Astrocyte (in vitro differentiated cells and primary cell): ENCODE data around the gene CD207. TPM values are rescaled to one million over a fixed set of nuclear protein-coding genes. Genes with fewer than 3 reads are reported as not detected.

Experiments used
- DNase-seq: peaks from one replicate; pipeline ENCODE4 v3.0.0-alpha.2; 2010; ENCODE audit warnings: low read depth
- FAIRE-seq: peaks from 2 replicates; lab custom pipeline; 2011; peaks lifted over from hg19 to GRCh38; lab: Jason Lieb, UNC
- H2AFZ ChIP-seq: 2 replicates; pipeline ENCODE4 v1.6.0; 2012; ENCODE audit warnings: low read depth, low read length, inconsistent platforms
- H3K27ac ChIP-seq: 2 replicates; pipeline ENCODE4 v1.5.1; 2011; ENCODE audit warnings: low read depth, low read length, inconsistent platforms
- H3K27me3 ChIP-seq: 2 replicates; pipeline ENCODE4 v1.6.0; 2011; ENCODE audit warnings: low read length, inconsistent platforms; ENCODE audit not compliant: insufficient read depth
- H3K36me3 ChIP-seq: 2 replicates; pipeline ENCODE4 v1.5.1; 2011; ENCODE audit warnings: low read length, inconsistent platforms; ENCODE audit not compliant: insufficient read depth
- H3K4me1 ChIP-seq: 2 replicates; pipeline ENCODE4 v1.5.1; 2011; ENCODE audit warnings: low read length, inconsistent platforms; ENCODE audit not compliant: insufficient read depth
- H3K4me2 ChIP-seq: 2 replicates; pipeline ENCODE4 v1.6.0; 2012; ENCODE audit warnings: low read length, inconsistent platforms
- H3K4me3 ChIP-seq: 2 replicates; pipeline ENCODE4 v1.5.1; 2011; ENCODE audit warnings: low read depth, mild to moderate bottlenecking, low read length, inconsistent platforms; ENCODE audit not compliant: insufficient read depth
- H3K79me2 ChIP-seq: 2 replicates; pipeline ENCODE4 v1.6.0; 2012; ENCODE audit warnings: mild to moderate bottlenecking, low read length, inconsistent platforms; ENCODE audit not compliant: insufficient read depth
- H3K9ac ChIP-seq: 2 replicates; pipeline ENCODE4 v1.6.0; 2012; ENCODE audit warnings: mild to moderate bottlenecking, low read length, inconsistent platforms
- H3K9me3 ChIP-seq: 2 replicates; pipeline ENCODE4 v1.5.1; 2012; ENCODE audit warnings: low read depth, mild to moderate bottlenecking, low read length, inconsistent platforms; ENCODE audit not compliant: insufficient read depth
- H4K20me1 ChIP-seq: 2 replicates; pipeline ENCODE4 v1.6.0; 2012; ENCODE audit warnings: low read length, inconsistent platforms; ENCODE audit not compliant: insufficient read depth
- H3K27ac Mint-ChIP-seq: one replicate; pipeline ENCODE4 v1.8.0; 2021; ENCODE audit warnings: mild to moderate bottlenecking, mixed read lengths; ENCODE audit not compliant: unreplicated experiment
- H3K27me3 Mint-ChIP-seq: one replicate; pipeline ENCODE4 v1.8.0; 2021; ENCODE audit warnings: low read depth, mixed read lengths; ENCODE audit not compliant: unreplicated experiment
- H3K36me3 Mint-ChIP-seq: one replicate; pipeline ENCODE4 v1.8.0; 2021; ENCODE audit warnings: low read depth, mixed read lengths; ENCODE audit not compliant: unreplicated experiment
- H3K4me1 Mint-ChIP-seq: one replicate; pipeline ENCODE4 v1.8.0; 2021; ENCODE audit warnings: low read depth, mixed read lengths; ENCODE audit not compliant: unreplicated experiment
- H3K4me3 Mint-ChIP-seq: one replicate; pipeline ENCODE4 v1.8.0; 2021; ENCODE audit warnings: mild to moderate bottlenecking, moderate library complexity, mixed read lengths; ENCODE audit not compliant: unreplicated experiment
- H3K9me3 Mint-ChIP-seq: one replicate; pipeline ENCODE4 v1.8.0; 2021; ENCODE audit warnings: mild to moderate bottlenecking, mixed read lengths; ENCODE audit not compliant: unreplicated experiment
- EZH2 ChIP-seq: IDR thresholded peaks from 2 replicates; pipeline ENCODE4 v1.6.1; 2012; ENCODE audit warnings: mild to moderate bottlenecking, low read length, inconsistent platforms; ENCODE audit not compliant: insufficient read depth
- total RNA-seq: library from RNA; stranded (reverse); gene quantifications from 2 replicates; pipeline ENCODE4 v1.2.1, GENCODE V29; 2021
- TF ChIP-seq, protein P1 (sequence below): IDR thresholded peaks from 2 replicates; pipeline ENCODE4 v1.5.1; 2011; ENCODE audit warnings: low read depth, mild to moderate bottlenecking, inconsistent platforms, low read length, moderate library complexity; ENCODE audit not compliant: insufficient read depth

Gene CD207
- total RNA-seq, 1 donor from 2014 or later = not detected

DNA sequence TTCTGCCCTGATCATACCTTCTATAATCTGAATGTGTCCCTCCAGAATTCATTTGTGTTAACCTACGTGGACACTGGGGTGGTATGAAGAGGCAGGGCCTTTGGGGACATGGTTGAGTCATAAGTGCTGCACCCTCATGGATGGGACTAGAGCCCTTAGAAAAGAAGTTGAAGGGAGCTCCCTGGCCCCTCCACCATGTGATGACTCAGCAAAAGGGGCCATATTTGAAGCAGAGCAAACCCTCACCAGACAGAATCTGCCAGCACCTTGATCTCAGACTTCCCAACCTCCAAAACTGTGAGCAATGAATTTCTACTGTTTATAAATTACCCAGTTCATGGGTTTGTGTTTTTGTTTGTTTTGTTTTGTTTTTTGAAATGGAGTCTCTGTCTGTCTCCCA, 33.4 kb upstream of the CD207 start:
- Histone ChIP-seq H3K27me3 (peaks cover 29% of the 10 kb centered on the region), H3K36me3 (no peaks in the 10 kb centered on the region), H3K79me2 (no peaks in the 10 kb centered on the region), H3K27ac (no peak overlapping the region), H2AFZ (no peak overlapping the region), H3K9ac (no peak overlapping the region), H3K4me1 (peaks cover 5% of the 10 kb centered on the region), H3K4me3 (no peak overlapping the region), H4K20me1 (no peaks in the 10 kb centered on the region), H3K4me2 (no peak overlapping the region), H3K9me3 (no peaks in the 10 kb centered on the region)
- TF ChIP-seq, protein P1, sequence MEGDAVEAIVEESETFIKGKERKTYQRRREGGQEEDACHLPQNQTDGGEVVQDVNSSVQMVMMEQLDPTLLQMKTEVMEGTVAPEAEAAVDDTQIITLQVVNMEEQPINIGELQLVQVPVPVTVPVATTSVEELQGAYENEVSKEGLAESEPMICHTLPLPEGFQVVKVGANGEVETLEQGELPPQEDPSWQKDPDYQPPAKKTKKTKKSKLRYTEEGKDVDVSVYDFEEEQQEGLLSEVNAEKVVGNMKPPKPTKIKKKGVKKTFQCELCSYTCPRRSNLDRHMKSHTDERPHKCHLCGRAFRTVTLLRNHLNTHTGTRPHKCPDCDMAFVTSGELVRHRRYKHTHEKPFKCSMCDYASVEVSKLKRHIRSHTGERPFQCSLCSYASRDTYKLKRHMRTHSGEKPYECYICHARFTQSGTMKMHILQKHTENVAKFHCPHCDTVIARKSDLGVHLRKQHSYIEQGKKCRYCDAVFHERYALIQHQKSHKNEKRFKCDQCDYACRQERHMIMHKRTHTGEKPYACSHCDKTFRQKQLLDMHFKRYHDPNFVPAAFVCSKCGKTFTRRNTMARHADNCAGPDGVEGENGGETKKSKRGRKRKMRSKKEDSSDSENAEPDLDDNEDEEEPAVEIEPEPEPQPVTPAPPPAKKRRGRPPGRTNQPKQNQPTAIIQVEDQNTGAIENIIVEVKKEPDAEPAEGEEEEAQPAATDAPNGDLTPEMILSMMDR = no peak
- no peak for TF ChIP-seq EZH2
- no peak for FAIRE-seq
- Mint-ChIP-seq H3K27ac (no peak overlapping the region), H3K9me3 (no peaks in the 10 kb centered on the region), H3K4me3 (no peak overlapping the region), H3K4me1 (no peaks in the 10 kb centered on the region), H3K36me3 (no peaks in the 10 kb centered on the region), H3K27me3 (peaks cover 57% of the 10 kb centered on the region)
- no peak for DNase-seq

DNA sequence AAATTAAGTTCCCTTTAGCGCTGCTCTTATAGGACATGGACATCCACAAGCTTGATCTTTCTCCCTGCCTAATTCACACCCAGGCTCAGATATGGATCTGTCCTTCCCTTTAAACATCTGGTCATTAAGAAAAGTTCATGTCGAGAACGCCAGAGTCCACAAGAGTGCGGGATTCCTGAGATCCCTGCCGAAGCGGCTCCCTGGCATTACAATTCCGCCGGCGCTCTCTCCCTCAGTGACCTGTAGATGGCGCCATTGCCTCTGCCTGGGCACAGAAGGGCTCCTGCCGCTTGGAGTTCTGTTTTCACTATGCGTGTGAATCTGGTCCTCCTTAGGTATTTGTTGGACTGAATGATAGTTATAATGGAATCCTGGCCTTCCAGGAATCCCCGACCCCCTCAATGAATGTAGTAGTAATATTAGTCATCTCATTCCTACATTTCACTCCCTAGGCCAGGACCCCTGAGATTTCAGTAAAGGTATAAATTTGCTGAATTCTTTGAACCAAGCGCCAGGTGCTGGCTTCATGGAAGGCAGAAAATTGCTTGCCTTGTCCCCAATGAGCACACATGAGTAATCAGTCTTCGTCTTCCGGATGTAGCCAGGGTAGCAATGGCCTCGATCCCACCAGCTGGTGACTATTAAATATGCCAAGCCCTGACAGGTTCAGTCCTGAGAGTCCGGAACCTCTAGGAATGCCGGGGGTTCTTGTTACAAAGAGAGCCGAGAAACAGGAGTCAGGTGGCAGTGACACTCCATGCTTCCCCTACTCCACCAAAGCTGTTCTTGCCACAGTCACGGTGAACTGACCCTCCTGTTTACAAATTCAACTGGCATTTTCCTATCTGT, 26.4 kb upstream of the CD207 start:
- peaks cover 56% of the 10 kb centered on the region for H3K27me3 ChIP-seq
- Mint-ChIP-seq H3K36me3 (no peaks in the 10 kb centered on the region), H3K4me3 (no peak overlapping the region), H3K4me1 (no peaks in the 10 kb centered on the region), H3K27ac (peak overlapping the region; percentile 34), H3K27me3 (peaks cover 53% of the 10 kb centered on the region), H3K9me3 (no peaks in the 10 kb centered on the region)
- H3K27ac ChIP-seq = no peak overlapping the region
- DNase-seq (peak; percentile 35), FAIRE-seq (no peak)
- no peak overlapping the region for H3K4me3 ChIP-seq
- no peak overlapping the region for H3K9ac ChIP-seq
- H3K4me1 ChIP-seq = peaks cover 7% of the 10 kb centered on the region
- no peak overlapping the region for H3K4me2 ChIP-seq
- no peaks in the 10 kb centered on the region for H4K20me1 ChIP-seq
- H3K9me3 ChIP-seq = no peaks in the 10 kb centered on the region
- H3K79me2 ChIP-seq = no peaks in the 10 kb centered on the region
- H2AFZ ChIP-seq = peak overlapping the region; percentile 50
- TF ChIP-seq EZH2 = no peak
- TF ChIP-seq, protein P1 = peak; percentile 97
- no peaks in the 10 kb centered on the region for H3K36me3 ChIP-seq

DNA sequence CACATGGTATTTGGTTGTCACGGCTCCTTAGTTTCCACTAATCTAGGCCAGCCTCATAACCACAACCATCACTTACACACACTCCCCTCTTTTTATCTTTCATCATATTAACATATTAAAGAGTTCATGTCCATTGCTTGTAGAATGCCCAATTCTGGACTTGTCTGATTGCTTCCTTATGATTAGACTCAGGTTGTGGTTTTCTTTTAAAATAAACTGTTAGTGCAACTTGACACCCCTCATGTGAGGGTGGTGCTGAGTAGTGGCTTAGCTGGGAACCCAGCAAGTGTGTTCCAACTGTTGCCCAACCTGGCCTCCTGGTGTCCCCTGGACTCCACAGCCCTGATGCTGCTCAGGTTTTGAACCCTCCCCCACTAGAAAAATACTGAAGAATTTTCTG, 20.1 kb upstream of the CD207 start:
- H3K4me3 Mint-ChIP-seq = no peak overlapping the region
- no peaks in the 10 kb centered on the region for H4K20me1 ChIP-seq
- H3K9me3 ChIP-seq = no peaks in the 10 kb centered on the region
- H3K36me3 ChIP-seq = no peaks in the 10 kb centered on the region
- no peaks in the 10 kb centered on the region for H3K4me1 ChIP-seq
- H3K4me2 ChIP-seq = no peak overlapping the region
- H3K36me3 Mint-ChIP-seq = no peaks in the 10 kb centered on the region
- no peak overlapping the region for H3K4me3 ChIP-seq
- no peak overlapping the region for H3K9ac ChIP-seq
- H3K79me2 ChIP-seq = no peaks in the 10 kb centered on the region
- peaks cover 3% of the 10 kb centered on the region for H3K4me1 Mint-ChIP-seq
- no peaks in the 10 kb centered on the region for H3K9me3 Mint-ChIP-seq
- DNase-seq (peak; percentile 32), FAIRE-seq (no peak)
- peaks cover 36% of the 10 kb centered on the region for H3K27me3 ChIP-seq
- H2AFZ ChIP-seq = no peak overlapping the region
- H3K27ac ChIP-seq = no peak overlapping the region
- H3K27me3 Mint-ChIP-seq = peaks cover 10% of the 10 kb centered on the region
- no peak for TF ChIP-seq EZH2
- TF ChIP-seq, protein P1 = no peak
- H3K27ac Mint-ChIP-seq = no peak overlapping the region
